GM12878 (cell line): ENCODE results near the gene IGSF8. TPM values are rescaled to one million over a fixed set of nuclear protein-coding genes. Genes with fewer than 3 reads are reported as not detected.

ENCODE experiments used
- ATAC-seq: fragments of 200-7000 bp; cut with Tn5 transposase; 3 replicates; pipeline ENCODE4 v1.9.1; 2020; ENCODE audit warnings: mild to moderate bottlenecking, moderate library complexity
- BruUV-seq: library from RNA; stranded (reverse); fragments of 400-500 nt; replicated peaks from 2 replicates; lab custom pipeline; 2021; lab: Mats Ljungman, UMichigan
- CTCF ChIA-PET: fragments of 300-600 bp; sonication (Branson Sonifier 250); formaldehyde crosslinking; extraction: SDS; loops from one replicate; lab custom pipeline; 2021; ENCODE audit warnings: inconsistent platforms; lab: Yijun Ruan, JAX
- POLR2A ChIA-PET: fragments of 350-600 bp; formaldehyde crosslinking; extraction: SDS; loops from one replicate; lab custom pipeline; 2021; ENCODE audit warnings: inconsistent platforms; lab: Charles Lee
- RAD21 ChIA-PET: fragments of 300-600 bp; sonication (Branson Sonifier 250); formaldehyde crosslinking; loops from one replicate; lab custom pipeline; 2023; ENCODE audit warnings: antibody characterized with exemption; ENCODE audit not compliant: unreplicated experiment; lab: Charles Lee
- SMC1A ChIA-PET: fragments of 300-600 bp; sonication (Branson Sonifier 250); formaldehyde crosslinking; loops from one replicate; lab custom pipeline; 2023; ENCODE audit not compliant: unreplicated experiment, uncharacterized antibody; lab: Charles Lee
- DNase-seq: peaks from one replicate; pipeline ENCODE4 v3.0.0-alpha.2; 2011; ENCODE audit warnings: low read depth, low spot score
- FAIRE-seq: peaks from 3 replicates; lab custom pipeline; 2011; peaks lifted over from hg19 to GRCh38; lab: Jason Lieb, UNC
- H2AFZ ChIP-seq: 2 replicates; pipeline ENCODE4 v1.6.0; 2011; ENCODE audit warnings: low read depth, low read length, control low read depth; ENCODE audit not compliant: control insufficient read depth
- H3K27ac ChIP-seq: 2 replicates; pipeline ENCODE4 v1.5.1; 2011; ENCODE audit warnings: control low read depth; ENCODE audit not compliant: control insufficient read depth, insufficient read depth
- H3K27me3 ChIP-seq, 2 experiments: replicated peaks in 1 of 2; 2 replicates each; pipeline versions ENCODE4 v1.6.0 to v1.6.1; 2011; ENCODE audit warnings: low read length in 1 of 2; ENCODE audit not compliant: control insufficient read depth in 2 of 2, insufficient read depth in 2 of 2
- H3K36me3 ChIP-seq, 2 experiments: 2 replicates each; pipeline ENCODE4 v1.5.1; 2011; ENCODE audit warnings: low read length in 1 of 2; ENCODE audit not compliant: control insufficient read depth in 2 of 2, insufficient read depth in 2 of 2
- H3K4me1 ChIP-seq: 2 replicates; pipeline ENCODE4 v1.6.1; 2011; ENCODE audit warnings: mild to moderate bottlenecking, low read length, moderate library complexity, mixed read lengths; ENCODE audit not compliant: control insufficient read depth, insufficient read depth
- H3K4me2 ChIP-seq: 2 replicates; pipeline ENCODE4 v1.6.0; 2011; ENCODE audit warnings: control low read depth; ENCODE audit not compliant: control insufficient read depth, insufficient read depth
- H3K4me3 ChIP-seq: fragments of 200-600 bp; sonication (generic); 2 replicates; pipeline ENCODE4 v1.5.1; 2016
- H3K79me2 ChIP-seq: 2 replicates; pipeline ENCODE4 v1.6.0; 2011; ENCODE audit warnings: low read length; ENCODE audit not compliant: control insufficient read depth, insufficient read depth
- H3K9ac ChIP-seq: 2 replicates; pipeline ENCODE4 v1.8.0; 2011; ENCODE audit warnings: low read length, control low read depth, mixed read lengths; ENCODE audit not compliant: control insufficient read depth, insufficient read depth
- H3K9me3 ChIP-seq: replicated peaks from 3 replicates; pipeline ENCODE4 v1.5.1; 2011; ENCODE audit warnings: mild to moderate bottlenecking, low read length; ENCODE audit not compliant: control insufficient read depth, insufficient read depth
- H4K20me1 ChIP-seq: 2 replicates; pipeline ENCODE4 v1.6.0; 2011; ENCODE audit not compliant: control insufficient read depth, insufficient read depth
- BCL11A ChIP-seq: IDR thresholded peaks from 2 replicates; pipeline ENCODE4 v1.6.1; 2011; ENCODE audit warnings: low read depth, low read length
- CUX1 ChIP-seq: IDR thresholded peaks from 2 replicates; pipeline ENCODE4 v1.6.1; 2012; ENCODE audit warnings: improper control_type of control experiment, low read depth, low read length; ENCODE audit not compliant: insufficient replicate concordance
- E2F4 ChIP-seq: IDR thresholded peaks from 2 replicates; pipeline ENCODE4 v1.6.1; 2012; ENCODE audit warnings: low read depth, low read length, improper control_type of control experiment
- MTA3 ChIP-seq: IDR thresholded peaks from 2 replicates; pipeline ENCODE4 v1.6.1; 2012; ENCODE audit warnings: low read length, inconsistent platforms, borderline replicate concordance
- MXI1 ChIP-seq: fragments of 150-350 bp; IDR thresholded peaks from 2 replicates; pipeline ENCODE4 v1.6.1; 2011; ENCODE audit warnings: low read depth, mild to moderate bottlenecking, inconsistent platforms, low read length, improper control_type of control experiment
- NFXL1 ChIP-seq: fragments of 450-650 bp; IDR thresholded peaks from 2 replicates; pipeline ENCODE4 v1.6.1; 2017; ENCODE audit warnings: antibody characterized with exemption, mild to moderate bottlenecking, borderline replicate concordance
- RAD21 ChIP-seq: IDR thresholded peaks from 2 replicates; pipeline ENCODE4 v1.6.1; 2011; ENCODE audit warnings: mild to moderate bottlenecking, low read depth, low read length, moderate library complexity; ENCODE audit not compliant: insufficient read depth
- RUNX3 ChIP-seq: IDR thresholded peaks from 2 replicates; pipeline ENCODE4 v1.6.1; 2012; ENCODE audit warnings: low read length, inconsistent platforms
- STAT3 ChIP-seq: IDR thresholded peaks from 2 replicates; pipeline ENCODE4 v1.6.1; 2011; ENCODE audit warnings: low read depth, low read length, improper control_type of control experiment
- WGBS: methylation state at CpG from one replicate; pipeline ENCODE4 v1.1.6; 2016; ENCODE audit warnings: low lambda C conversion rate; ENCODE audit not compliant: insufficient replicate concordance, insufficient coverage; ENCODE audit errors: missing lambda C conversion rate; 5-methylcytosine and 5-hydroxymethylcytosine counted together
- in situ Hi-C: fragments of 300-500 bp; cut with MboI; formaldehyde crosslinking; loops from 9 replicates; pipeline ENCODE4 v1.14.3; 2018; ENCODE audit warnings: mixed read lengths
- intact Hi-C: fragments of 100-400 bp; cut with micrococcal nuclease; formaldehyde crosslinking; loops from one replicate; pipeline ENCODE4 v1.14.2; 2022; ENCODE audit not compliant: unreplicated experiment
- polyA plus RNA-seq, 11 experiments: library from polyadenylated mRNA; depleted of rRNA in 4 of 11; unstranded in 6 of 11; stranded (reverse) in 5 of 11; fragments of >200 nt; fragmentation: Nextera tagmentation in 4 of 11; fragmentation: Illumina TruSeq in 1 of 11; extraction: Ambion mirVana in 4 of 11; extraction: Trizol in 1 of 11; gene quantifications; 1 replicate in 1 of 11; 2 replicates in 10 of 11; pipeline versions ENCODE4 v1.2.1 to v1.2.3, GENCODE V29; 2011 to 2016; ENCODE audit warnings: inconsistent platforms in 2 of 11, missing spikeins in 2 of 11, low read depth in 1 of 11
- total RNA-seq, 4 experiments: library from RNA; depleted of rRNA in 3 of 4; stranded (reverse); fragments of >200 nt in 3 of 4; fragmentation: Illumina TruSeq in 1 of 4; extraction: Trizol in 1 of 4; gene quantifications; 2 replicates each; pipeline versions ENCODE4 v1.2.1 to v1.2.3, GENCODE V29; 2013 to 2021

Gene IGSF8
- total and polyA plus RNA-seq, 10 of the 15 experiments (the other 5 are each of a cell fraction or from before 2014, with no cell fraction given), result 0.64 to 24.7 (median 13.9) TPM

GRCh38 chr1:160129558-160129957 lies 31.1 kb upstream of the IGSF8 start:
- no peak overlapping the region for H3K27ac ChIP-seq
- no peak overlapping the region for H3K4me2 ChIP-seq
- DNase-seq (no peak), ATAC-seq (no peak), FAIRE-seq (no peak)
- H3K27me3 ChIP-seq, result 0 out of 4 replicates have a peak, but pooled peaks cover 1 to 2% of the 10 kb centered on the region in 2 experiments
- ChIA-PET RAD21 (no interaction called here), SMC1A (no interaction called here), POLR2A (no interaction called here), CTCF (interaction anchor here (1.4 kb wide), 1 partner anchor 162 kb away, joined by 4 read pairs; no protein-coding TSS in a partner anchor)
- no peaks in the 10 kb centered on the region for H3K4me1 ChIP-seq
- H3K36me3 ChIP-seq, result no peaks in the 10 kb centered on the region
- no TSS peak for BruUV-seq
- H3K9me3 ChIP-seq, result no peaks in the 10 kb centered on the region
- no peak overlapping the region for H2AFZ ChIP-seq
- H4K20me1 ChIP-seq, result no peaks in the 10 kb centered on the region
- intact Hi-C loops, result no loop called here
- 49% methylated on average over 3 of the region's 3 CpGs for WGBS
- in situ Hi-C loops, result no loop called here
- no peak overlapping the region for H3K4me3 ChIP-seq
- no peak overlapping the region for H3K9ac ChIP-seq
- TF ChIP-seq E2F4, result no peak
- TF ChIP-seq NFXL1, result no peak
- TF ChIP-seq BCL11A, result no peak
- no peak for TF ChIP-seq RUNX3
- no peak for TF ChIP-seq MTA3
- no peak for TF ChIP-seq STAT3
- TF ChIP-seq CUX1, result no peak
- no peak for TF ChIP-seq MXI1
- no peak for TF ChIP-seq RAD21
- H3K79me2 ChIP-seq, result no peaks in the 10 kb centered on the region
